ENCODE results near the gene BCS1L.

BCS1L gene

GRCh38 chr2:218626369-218626768 is 33.1 kb upstream of the BCS1L start:
- FAIRE-seq (no peak), DNase-seq (ENCODE audit: insufficient read length, low spot score) (no peak)
- TF ChIP-seq CTCF (IDR thresholded peaks at IDR 0.05; ENCODE audit: insufficient read depth, missing control alignments): no peak

GRCh38 chr2:218627939-218628338 is 31.5 kb upstream of the BCS1L start:
- no peak for TF ChIP-seq CTCF (IDR thresholded peaks at IDR 0.05; ENCODE audit: insufficient read depth, missing control alignments)
- DNase-seq (ENCODE audit: insufficient read length, low spot score) (no peak), FAIRE-seq (no peak)

GRCh38 chr2:218631837-218632236 is 27.6 kb upstream of the BCS1L start:
- DNase-seq (ENCODE audit: insufficient read length, low spot score) (no peak), FAIRE-seq (no peak)
- TF ChIP-seq CTCF (IDR thresholded peaks at IDR 0.05; ENCODE audit: insufficient read depth, missing control alignments): no peak

GRCh38 chr2:218635719-218636118 is 23.8 kb upstream of the BCS1L start:
- TF ChIP-seq CTCF (IDR thresholded peaks at IDR 0.05; ENCODE audit: insufficient read depth, missing control alignments): no peak
- DNase-seq (ENCODE audit: insufficient read length, low spot score) (no peak), FAIRE-seq (no peak)

- no peak for TF ChIP-seq CTCF (IDR thresholded peaks at IDR 0.05; ENCODE audit: insufficient read depth, missing control alignments)
- no peak for DNase-seq (ENCODE audit: insufficient read length, low spot score)
- no peak for FAIRE-seq
Measured at GRCh38 chr2:218638372-218638771, 21.1 kb upstream of the BCS1L start.

GRCh38 chr2:218642121-218642656 is 17.3 kb upstream of the BCS1L start:
- TF ChIP-seq CTCF (IDR thresholded peaks at IDR 0.05; ENCODE audit: insufficient read depth, missing control alignments): no peak
- DNase-seq (ENCODE audit: insufficient read length, low spot score) (no peak), FAIRE-seq (no peak)

- no peak for TF ChIP-seq CTCF (IDR thresholded peaks at IDR 0.05; ENCODE audit: insufficient read depth, missing control alignments)
- FAIRE-seq (no peak), DNase-seq (ENCODE audit: insufficient read length, low spot score) (no peak)
Measured at GRCh38 chr2:218642786-218643185, 16.7 kb upstream of the BCS1L start.

Data from D721Med (cell line).